Mucosa of stomach (tissue), 1 donor: ENCODE results near the gene SLC30A3.
"Not testable (repeated sequence)": the region's sequence is repeated elsewhere in the genome, so short reads cannot be mapped to it uniquely, and the experiment has no call there.

Experiments used
- H3K27me3 ChIP-seq: one replicate; pipeline ENCODE4 v1.7.0; 2013; ENCODE audit warnings: mild to moderate bottlenecking, low read length; ENCODE audit not compliant: control insufficient read depth, insufficient read depth
- H3K36me3 ChIP-seq: one replicate; pipeline ENCODE4 v1.7.0; 2013; ENCODE audit warnings: low read length; ENCODE audit not compliant: control insufficient read depth, insufficient read depth
- H3K4me1 ChIP-seq: one replicate; pipeline ENCODE4 v1.7.0; 2013; ENCODE audit warnings: mild to moderate bottlenecking, low read length; ENCODE audit not compliant: control insufficient read depth, insufficient read depth
- H3K4me3 ChIP-seq: one replicate; pipeline ENCODE4 v1.7.0; 2013; ENCODE audit warnings: low read length
- H3K9ac ChIP-seq: one replicate; pipeline ENCODE4 v1.7.0; 2013; ENCODE audit warnings: mild to moderate bottlenecking, low read length, moderate library complexity
- H3K9me3 ChIP-seq: one replicate; pipeline ENCODE4 v1.7.0; 2013; ENCODE audit warnings: mild to moderate bottlenecking, low read length, moderate library complexity; ENCODE audit not compliant: control insufficient read depth
- donor health status: Pancreatic carcinoma.

The SLC30A3 gene

GRCh38 chr2:27281855-27282559 lies 19.2 kb upstream of the SLC30A3 start, which contains the start of gene TRIM54:
TSS of gene TRIM54 (plus strand) at chr2:27282429. CDS start at chr2:27282732, 303 bp downstream.
- Histone ChIP-seq H3K9ac (no peak within 1 kb of the TSS), H3K4me3 (no peak within 1 kb of the TSS), H3K9me3 (no peaks in the 10 kb centered on the region), H3K4me1 (no peaks in the 10 kb centered on the region), H3K27me3 (peaks cover 6% of the 10 kb centered on the region), H3K36me3 (no peaks in the 10 kb centered on the region)

GRCh38 chr2:27281442-27281841 lies 18.6 kb upstream of the SLC30A3 start:
- Histone ChIP-seq H3K4me3 (no peak overlapping the region), H3K9me3 (no peaks in the 10 kb centered on the region), H3K9ac (no peak overlapping the region), H3K27me3 (peaks cover 6% of the 10 kb centered on the region), H3K4me1 (no peaks in the 10 kb centered on the region), H3K36me3 (no peaks in the 10 kb centered on the region)

GRCh38 chr2:27280826-27281225 lies 18.0 kb upstream of the SLC30A3 start:
- Histone ChIP-seq H3K4me3 (no peak overlapping the region), H3K9me3 (no peaks in the 10 kb centered on the region), H3K36me3 (no peaks in the 10 kb centered on the region), H3K9ac (no peak overlapping the region), H3K4me1 (no peaks in the 10 kb centered on the region), H3K27me3 (peaks cover 6% of the 10 kb centered on the region)

- no peaks in the 10 kb centered on the region for H3K9me3 ChIP-seq
- no peaks in the 10 kb centered on the region for H3K36me3 ChIP-seq
- no peak overlapping the region for H3K9ac ChIP-seq
- H3K4me1 ChIP-seq = no peaks in the 10 kb centered on the region
- H3K4me3 ChIP-seq = no peak overlapping the region
- peaks cover 6% of the 10 kb centered on the region for H3K27me3 ChIP-seq
Observed at GRCh38 chr2:27278010-27278409, 15.2 kb upstream of the SLC30A3 start.

GRCh38 chr2:27275211-27276150 lies 12.6 kb upstream of the SLC30A3 start, which contains the start of gene DNAJC5G:
TSS of gene DNAJC5G (plus strand) at chr2:27275433. CDS start at chr2:27276729, 1,296 bp downstream.
- Histone ChIP-seq H3K4me3 (no peak within 1 kb of the TSS), H3K27me3 (peaks cover 10% of the 10 kb centered on the region), H3K9ac (no peak within 1 kb of the TSS), H3K9me3 (no peaks in the 10 kb centered on the region), H3K4me1 (no peaks in the 10 kb centered on the region), H3K36me3 (no peaks in the 10 kb centered on the region)

- H3K27me3 ChIP-seq = peaks cover 22% of the 10 kb centered on the region
- H3K9ac ChIP-seq, H3K4me1 ChIP-seq, H3K9me3 ChIP-seq, H3K4me3 ChIP-seq, H3K36me3 ChIP-seq: not testable (repeated sequence)
Observed at GRCh38 chr2:27272537-27273522, 10.0 kb upstream of the SLC30A3 start.

GRCh38 chr2:27271631-27272340 lies 8.9 kb upstream of the SLC30A3 start:
- H3K27me3 ChIP-seq = peaks cover 22% of the 10 kb centered on the region
- H3K9ac ChIP-seq = no peak overlapping the region
- H3K4me1 ChIP-seq = no peaks in the 10 kb centered on the region
- no peaks in the 10 kb centered on the region for H3K36me3 ChIP-seq
- no peak overlapping the region for H3K4me3 ChIP-seq
- H3K9me3 ChIP-seq = no peaks in the 10 kb centered on the region

GRCh38 chr2:27270670-27271069 lies 7.8 kb upstream of the SLC30A3 start:
- no peak overlapping the region for H3K9ac ChIP-seq
- H3K9me3 ChIP-seq = no peaks in the 10 kb centered on the region
- H3K4me3 ChIP-seq = no peak overlapping the region
- peaks cover 26% of the 10 kb centered on the region for H3K27me3 ChIP-seq
- H3K36me3 ChIP-seq = no peaks in the 10 kb centered on the region
- H3K4me1 ChIP-seq = no peaks in the 10 kb centered on the region

- Histone ChIP-seq H3K4me3 (no peak overlapping the region), H3K9ac (no peak overlapping the region), H3K9me3 (no peaks in the 10 kb centered on the region), H3K4me1 (peaks cover 1% of the 10 kb centered on the region), H3K27me3 (peaks cover 32% of the 10 kb centered on the region), H3K36me3 (no peaks in the 10 kb centered on the region)
Observed at GRCh38 chr2:27270131-27270530, 7.3 kb upstream of the SLC30A3 start.

GRCh38 chr2:27268296-27268695 lies 5.4 kb upstream of the SLC30A3 start:
- H3K4me3 ChIP-seq, H3K9me3 ChIP-seq, H3K36me3 ChIP-seq, H3K9ac ChIP-seq: not testable (repeated sequence)
- Histone ChIP-seq H3K27me3 (peaks cover 50% of the 10 kb centered on the region), H3K4me1 (peaks cover 19% of the 10 kb centered on the region)

- peaks cover 30% of the 10 kb centered on the region for H3K4me1 ChIP-seq
- no peaks in the 10 kb centered on the region for H3K36me3 ChIP-seq
- peaks cover 68% of the 10 kb centered on the region for H3K27me3 ChIP-seq
- H3K4me3 ChIP-seq = no peak overlapping the region
- H3K9me3 ChIP-seq = no peaks in the 10 kb centered on the region
- no peak overlapping the region for H3K9ac ChIP-seq
Observed at GRCh38 chr2:27265536-27265870, 2.7 kb upstream of the SLC30A3 start.
